Kidney glomerular epithelial cell (primary cell): Measurements from ENCODE around the gene UBE2H.
A peak's percentile ranks its signal among the peaks of the same experiment; 100 is the strongest.
"Not testable (repeated sequence)": the region's sequence is repeated elsewhere in the genome, so short reads cannot be mapped to it uniquely, and the experiment has no call there.

ENCODE experiments used
- DNase-seq: peaks from one replicate; lab custom pipeline; 2025; lab: John Stamatoyannopoulos, UW

Gene UBE2H

GRCh38 chr7:129843365-129843898, 109.3 kb downstream of the UBE2H start:
- DNase-seq: no peak

DNA sequence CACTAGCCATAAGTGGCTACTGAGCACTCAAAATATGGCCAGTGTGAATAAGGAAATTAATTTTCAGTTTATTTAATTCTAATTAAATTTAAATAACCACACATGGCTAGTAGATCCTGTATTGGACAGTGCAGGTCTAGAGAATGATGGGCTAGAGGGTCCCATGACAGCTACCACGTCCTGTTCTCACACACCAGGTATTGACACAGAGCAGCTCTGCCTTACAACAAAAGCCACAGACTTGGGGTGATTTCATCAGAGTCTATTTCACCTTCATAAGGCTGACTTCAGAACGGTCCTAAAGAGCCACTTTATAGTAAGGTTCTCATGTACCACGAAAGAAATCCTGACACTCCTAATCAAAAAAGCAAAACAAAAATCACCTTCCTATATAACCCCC, 111.3 kb downstream of the UBE2H start:
- no peak for DNase-seq

GRCh38 chr7:129840757-129841156, 112.0 kb downstream of the UBE2H start:
- DNase-seq: no peak

GRCh38 chr7:129836983-129837382, 115.8 kb downstream of the UBE2H start:
- DNase-seq: no peak

- DNase-seq: no peak
Measured at GRCh38 chr7:129835569-129835968, 117.2 kb downstream of the UBE2H start.

GRCh38 chr7:129833353-129833752, 119.4 kb downstream of the UBE2H start:
- DNase-seq: not testable (repeated sequence)

- no peak for DNase-seq
Measured at GRCh38 chr7:129832701-129833227, 120.0 kb downstream of the UBE2H start.

GRCh38 chr7:129832282-129832681, 120.5 kb downstream of the UBE2H start:
- DNase-seq: no peak

GRCh38 chr7:129831424-129832058, 121.2 kb downstream of the UBE2H start:
- DNase-seq: peak; percentile 99

DNA sequence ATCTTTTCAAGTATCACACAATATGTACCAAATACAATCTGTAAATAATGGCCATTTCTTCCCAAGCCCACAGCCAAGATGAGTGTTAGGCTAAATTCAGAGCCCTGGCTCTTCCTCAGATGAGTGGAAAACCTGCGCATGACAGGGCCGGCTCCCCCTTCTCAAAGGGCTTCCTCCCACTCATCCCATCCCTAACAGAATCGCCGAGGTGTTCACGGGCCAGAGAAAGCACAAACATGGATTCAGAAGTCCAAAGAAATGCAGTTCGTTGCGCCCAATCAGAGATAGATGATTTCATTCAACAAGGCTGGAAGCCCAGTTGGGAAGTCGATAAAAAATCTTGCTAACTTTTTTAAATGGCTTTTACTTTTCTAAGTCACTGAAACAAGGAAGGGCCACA, 121.8 kb downstream of the UBE2H start:
- peak; percentile 79 for DNase-seq

DNA sequence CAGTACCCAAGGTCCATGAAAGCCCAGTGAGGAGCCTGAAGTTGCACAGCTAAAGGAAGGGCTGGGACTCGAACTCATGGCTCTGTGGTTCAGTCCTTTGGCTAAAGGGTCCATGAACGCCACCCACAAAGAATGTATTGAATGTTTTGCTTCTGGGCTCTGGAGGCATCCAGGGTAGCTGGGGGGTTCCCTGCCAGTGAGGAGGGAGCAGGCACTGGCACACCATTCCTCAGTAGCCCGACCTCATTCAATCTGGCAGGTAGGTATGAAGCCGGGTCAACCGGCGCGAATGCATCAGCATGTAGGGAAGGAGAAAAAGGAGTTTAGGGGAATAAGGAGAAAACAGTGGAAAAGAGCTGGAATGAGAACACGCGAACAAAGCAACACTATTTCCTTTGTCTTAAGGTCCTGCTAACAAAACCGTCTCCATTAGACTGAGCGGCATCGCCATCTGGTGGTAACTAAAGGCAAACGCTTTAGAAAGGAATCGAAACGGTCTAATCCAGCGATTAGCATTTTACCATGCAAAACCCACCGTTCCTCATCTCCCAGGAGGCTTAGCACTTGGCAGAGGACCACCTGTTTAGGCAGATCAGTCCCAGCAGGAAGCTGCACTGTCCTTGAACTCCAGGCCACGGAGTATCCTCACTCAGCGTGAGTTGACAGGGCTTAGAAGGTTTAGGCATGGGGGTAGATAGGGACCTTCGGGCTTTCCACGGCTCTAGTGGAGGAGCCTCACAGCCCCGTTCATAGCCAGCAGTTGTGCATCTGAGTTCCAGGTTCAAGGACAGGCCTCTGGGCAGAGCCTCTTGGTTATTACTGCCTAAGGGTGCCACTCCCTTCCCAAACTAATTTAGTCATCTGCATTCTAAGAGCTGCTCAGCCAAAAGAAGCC, 122.8 kb downstream of the UBE2H start:
- DNase-seq: peak; percentile 64

- no peak for DNase-seq
Measured at GRCh38 chr7:129828989-129829736, 123.6 kb downstream of the UBE2H start.

DNA sequence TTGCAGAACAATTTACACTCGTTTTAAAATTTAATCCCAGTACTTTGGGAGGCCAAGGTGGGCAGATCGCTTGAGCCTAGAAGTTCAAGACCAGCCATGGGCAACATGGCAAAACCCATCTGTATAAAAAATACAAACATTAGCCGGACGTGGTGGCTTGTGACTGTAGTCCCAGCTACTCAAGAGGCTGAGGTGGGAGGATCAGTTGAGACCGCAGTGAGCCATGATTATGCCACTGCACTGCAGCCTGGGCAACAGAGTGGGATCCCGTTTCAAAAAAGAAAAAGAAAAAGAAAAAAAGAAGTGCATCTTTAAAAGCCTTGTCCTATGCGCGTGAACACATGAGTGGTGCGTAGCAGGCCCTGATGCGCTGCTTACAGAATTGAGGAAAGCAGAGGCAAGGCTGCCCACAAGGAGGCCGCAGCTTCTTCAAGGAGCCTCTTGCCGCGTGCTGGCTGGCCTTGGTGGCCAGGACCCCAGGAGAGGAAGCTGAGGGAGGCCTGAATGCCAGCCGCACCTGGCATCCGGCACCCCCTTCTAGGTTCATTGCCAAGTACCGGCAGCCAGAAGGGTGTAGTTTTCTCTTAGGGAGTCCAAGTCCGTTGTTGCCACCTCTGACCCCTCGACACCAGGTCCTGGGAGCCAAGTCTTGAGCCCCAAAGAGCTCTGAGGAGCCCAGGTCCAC, 124.5 kb downstream of the UBE2H start:
- no peak for DNase-seq

- DNase-seq: no peak
Measured at GRCh38 chr7:129827467-129827990, 125.2 kb downstream of the UBE2H start.

- not testable (repeated sequence) for DNase-seq
Measured at GRCh38 chr7:129826895-129827294, 125.9 kb downstream of the UBE2H start.

- peak; percentile 79 for DNase-seq
Measured at GRCh38 chr7:129825209-129825970, 127.4 kb downstream of the UBE2H start.

DNA sequence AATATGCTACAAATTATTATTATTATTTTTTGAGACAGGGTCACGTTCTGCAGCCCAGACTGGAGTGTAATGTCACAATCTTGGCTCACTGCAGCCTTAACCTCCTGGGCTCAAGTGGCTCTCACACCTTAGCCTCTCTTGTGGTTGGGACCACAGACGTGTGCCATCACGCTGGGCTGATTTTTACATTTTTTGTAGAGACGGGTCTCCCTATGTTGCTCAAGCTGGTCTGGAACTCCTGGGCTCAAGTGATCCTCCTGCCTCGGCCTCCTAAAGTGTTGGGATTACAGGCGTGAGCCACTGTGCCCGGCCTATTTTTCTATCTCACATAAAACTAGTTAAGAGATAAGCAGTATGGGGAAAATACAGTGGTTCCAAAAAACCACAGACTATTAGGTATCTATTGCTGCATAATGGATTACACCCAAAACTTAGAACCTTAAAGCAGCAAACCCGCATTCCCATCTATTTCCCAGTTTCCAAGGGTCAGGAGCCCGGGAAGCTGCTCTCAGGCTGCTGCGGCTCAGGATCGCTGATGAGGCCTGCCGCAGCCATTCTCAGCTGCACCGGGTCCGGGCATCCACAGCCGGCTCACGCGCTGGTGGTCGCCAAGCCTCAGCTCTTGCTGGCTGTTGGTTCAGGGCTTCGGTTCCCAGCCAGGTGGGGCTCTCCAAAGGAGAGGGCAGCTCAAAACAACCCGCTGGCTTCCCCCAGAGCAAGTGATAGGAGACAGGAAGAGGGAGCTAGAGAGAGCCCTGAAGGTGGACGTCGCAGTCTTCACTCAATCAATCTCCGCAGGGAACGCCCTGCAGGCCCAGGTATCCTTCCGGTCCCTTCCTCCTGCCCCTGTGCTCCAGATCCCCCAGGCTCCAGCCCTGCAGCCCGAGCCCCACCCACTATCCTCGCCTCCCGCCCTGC, 128.2 kb downstream of the UBE2H start:
- DNase-seq: peak; percentile 74

GRCh38 chr7:129823143-129823542, 129.6 kb downstream of the UBE2H start:
- not testable (repeated sequence) for DNase-seq

DNA sequence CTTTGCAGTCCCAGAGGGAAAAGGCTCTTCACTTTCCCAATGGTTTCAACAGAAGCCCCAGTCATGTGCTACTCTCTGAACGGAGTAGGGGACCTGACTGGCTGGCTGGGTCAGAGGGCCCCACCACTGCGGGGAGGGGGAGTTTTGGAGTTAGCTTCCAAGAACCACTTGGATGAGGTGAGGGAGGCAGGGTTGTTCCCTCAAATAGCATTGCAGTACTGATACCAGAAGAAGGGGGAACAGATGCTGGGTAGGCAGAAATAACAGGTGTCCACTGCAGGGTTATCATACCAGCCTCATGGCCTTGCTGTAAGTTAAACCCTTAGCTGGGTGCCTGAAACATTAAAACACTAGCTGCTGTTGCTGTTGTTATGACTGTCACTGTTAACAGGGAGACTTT, 131.3 kb downstream of the UBE2H start:
- no peak for DNase-seq
